Activated CD4-positive, CD25-positive, alpha-beta regulatory T cell (primary cell): ENCODE data around the gene PGAM2.

Experiments used
- DNase-seq, 4 experiments: peaks; one replicate each; lab custom pipeline; 2025; lab: John Stamatoyannopoulos, UW

The PGAM2 gene

GRCh38 chr7:44103566-44103922 is 38.2 kb upstream of the PGAM2 start:
- DNase-seq, result no peak

GRCh38 chr7:44102846-44103565 is 37.6 kb upstream of the PGAM2 start:
- no peak for DNase-seq

- no peak for DNase-seq
These were observed 36.8 kb upstream of the PGAM2 start for GRCh38 chr7:44101966-44102845.

- no peak for DNase-seq
These were observed 36.1 kb upstream of the PGAM2 start for GRCh38 chr7:44101303-44101965.

GRCh38 chr7:44100458-44101302 is 35.3 kb upstream of the PGAM2 start:
- no peak for DNase-seq

GRCh38 chr7:44099669-44100068 is 34.3 kb upstream of the PGAM2 start:
- DNase-seq, result no peak

GRCh38 chr7:44098092-44099068 is 33.0 kb upstream of the PGAM2 start:
- no peak for DNase-seq

- DNase-seq, result no peak
These were observed 31.9 kb upstream of the PGAM2 start for GRCh38 chr7:44097064-44097932.

- DNase-seq, result no peak
These were observed 31.0 kb upstream of the PGAM2 start for GRCh38 chr7:44096326-44096881.

GRCh38 chr7:44095781-44096180 is 30.4 kb upstream of the PGAM2 start:
- no peak for DNase-seq

GRCh38 chr7:44094883-44095592 is 29.7 kb upstream of the PGAM2 start:
- DNase-seq, result no peak

GRCh38 chr7:44094365-44094764 is 29.0 kb upstream of the PGAM2 start:
- DNase-seq, result no peak

GRCh38 chr7:44093102-44093641 is 27.8 kb upstream of the PGAM2 start:
- DNase-seq, result no peak

- no peak for DNase-seq
These were observed 22.8 kb upstream of the PGAM2 start for GRCh38 chr7:44087911-44088838.

GRCh38 chr7:44086627-44087026 is 21.3 kb upstream of the PGAM2 start:
- no peak for DNase-seq

GRCh38 chr7:44085546-44085945 is 20.2 kb upstream of the PGAM2 start:
- DNase-seq, result no peak

GRCh38 chr7:44084701-44085100 is 19.3 kb upstream of the PGAM2 start:
- DNase-seq, result no peak
